HK-2 (cell line): ENCODE measurements around the gene EIF5A2.
"Not testable (repeated sequence)": the region's sequence is repeated elsewhere in the genome, so short reads cannot be mapped to it uniquely, and the experiment has no call there.

Experiments used
- DNase-seq: peaks from one replicate; pipeline ENCODE4 v3.0.0-alpha.2; 2018; ENCODE audit not compliant: unreplicated experiment

EIF5A2 gene

GRCh38 chr3:170896781-170897180, 11.7 kb downstream of the EIF5A2 start:
- no peak for DNase-seq

GRCh38 chr3:170896333-170896732, 12.1 kb downstream of the EIF5A2 start:
- DNase-seq, result not testable (repeated sequence)

- DNase-seq, result no peak
These were observed 14.5 kb downstream of the EIF5A2 start for GRCh38 chr3:170893895-170894294.

GRCh38 chr3:170889630-170890029, 18.8 kb downstream of the EIF5A2 start:
- no peak for DNase-seq

- no peak for DNase-seq
These were observed 19.3 kb downstream of the EIF5A2 start for GRCh38 chr3:170889132-170889531.

- not testable (repeated sequence) for DNase-seq
These were observed 24.1 kb downstream of the EIF5A2 start for GRCh38 chr3:170884109-170884930.

- not testable (repeated sequence) for DNase-seq
These were observed 29.7 kb downstream of the EIF5A2 start for GRCh38 chr3:170878688-170879087.

GRCh38 chr3:170877311-170877710, 31.1 kb downstream of the EIF5A2 start:
- DNase-seq, result not testable (repeated sequence)

- DNase-seq, result no peak
These were observed 31.9 kb downstream of the EIF5A2 start for GRCh38 chr3:170876537-170876936.

- DNase-seq, result peak; percentile 98
These were observed 38.5 kb downstream of the EIF5A2 start, which contains the start of gene RPL22L1 for GRCh38 chr3:170869645-170870593. RPL22L1 (minus strand) TSS chr3:170870195; CDS start chr3:170870167, 28 bp downstream.

- no peak for DNase-seq
These were observed 39.2 kb downstream of the EIF5A2 start for GRCh38 chr3:170869239-170869590.

- DNase-seq, result no peak
These were observed 39.7 kb downstream of the EIF5A2 start for GRCh38 chr3:170868577-170869238.

- no peak for DNase-seq
These were observed 41.1 kb downstream of the EIF5A2 start for GRCh38 chr3:170867143-170867937.

- DNase-seq, result no peak
These were observed 41.9 kb downstream of the EIF5A2 start for GRCh38 chr3:170866499-170866898.

GRCh38 chr3:170865209-170866094, 43.0 kb downstream of the EIF5A2 start:
- DNase-seq, result peak; percentile 41

- DNase-seq, result no peak
These were observed 43.8 kb downstream of the EIF5A2 start for GRCh38 chr3:170864525-170865208.

- DNase-seq, result no peak
These were observed 44.6 kb downstream of the EIF5A2 start for GRCh38 chr3:170863816-170864215.

GRCh38 chr3:170862618-170863374, 45.6 kb downstream of the EIF5A2 start:
- no peak for DNase-seq

- no peak for DNase-seq
These were observed 49.8 kb downstream of the EIF5A2 start for GRCh38 chr3:170858599-170858998.
